22Rv1 (cell line): ENCODE measurements around the gene KANK3.

Source experiments
- CTCF ChIP-seq: fragments of 450-650 bp; IDR thresholded peaks from 2 replicates; pipeline ENCODE4 v1.5.1; 2017; ENCODE audit warnings: mild to moderate bottlenecking
- ZFX ChIP-seq: fragments of 450-650 bp; IDR thresholded peaks from 2 replicates; pipeline ENCODE4 v1.6.1; 2017; ENCODE audit warnings: antibody characterized with exemption, borderline replicate concordance

GRCh38 chr19:8321067-8321985, 21.7 kb downstream of the KANK3 start, which contains the start of the genes NDUFA7 and RPS28:
- TF ChIP-seq ZFX (no peak), CTCF (peak; percentile 31)
